WI38 (cell line): Measurements from ENCODE around the gene SDC4.
A peak's percentile ranks its signal among the peaks of the same experiment; 100 is the strongest.

Experiments used
- H3K4me3 ChIP-seq: 2 replicates; pipeline ENCODE4 v1.5.1; 2011; ENCODE audit warnings: low read depth, mild to moderate bottlenecking, control low read depth, low read length
- TF ChIP-seq, protein P1 (sequence below): IDR thresholded peaks from 2 replicates; pipeline ENCODE4 v1.5.1; 2012; ENCODE audit warnings: low read depth, mild to moderate bottlenecking, control low read depth, low read length

SDC4 gene

DNA sequence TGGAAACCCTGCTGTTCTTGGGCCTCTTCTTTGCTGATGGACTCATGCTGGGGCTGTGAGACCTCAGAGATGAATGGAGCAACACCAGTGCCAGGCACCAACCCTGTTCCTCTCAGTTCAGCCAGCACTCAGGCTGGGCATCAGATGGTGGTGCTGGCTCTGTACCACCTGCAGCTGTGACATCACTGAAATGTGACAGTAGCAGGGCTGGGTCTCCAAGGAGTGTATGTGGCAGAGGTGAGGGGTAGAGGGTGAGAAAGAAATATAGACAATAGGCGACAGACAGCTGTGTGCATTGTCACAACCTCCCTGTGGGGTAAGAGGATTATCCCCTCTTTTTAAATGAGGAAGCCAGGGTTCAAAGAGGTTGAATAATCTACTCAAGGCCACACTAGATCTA, 30.0 kb upstream of the SDC4 start, which contains the start of gene TP53TG5:
TP53TG5 (minus strand) TSS at position 135 of the 400 bp plus-strand sequence; CDS start at position 46, 89 bp downstream.
- TF ChIP-seq, protein P1, sequence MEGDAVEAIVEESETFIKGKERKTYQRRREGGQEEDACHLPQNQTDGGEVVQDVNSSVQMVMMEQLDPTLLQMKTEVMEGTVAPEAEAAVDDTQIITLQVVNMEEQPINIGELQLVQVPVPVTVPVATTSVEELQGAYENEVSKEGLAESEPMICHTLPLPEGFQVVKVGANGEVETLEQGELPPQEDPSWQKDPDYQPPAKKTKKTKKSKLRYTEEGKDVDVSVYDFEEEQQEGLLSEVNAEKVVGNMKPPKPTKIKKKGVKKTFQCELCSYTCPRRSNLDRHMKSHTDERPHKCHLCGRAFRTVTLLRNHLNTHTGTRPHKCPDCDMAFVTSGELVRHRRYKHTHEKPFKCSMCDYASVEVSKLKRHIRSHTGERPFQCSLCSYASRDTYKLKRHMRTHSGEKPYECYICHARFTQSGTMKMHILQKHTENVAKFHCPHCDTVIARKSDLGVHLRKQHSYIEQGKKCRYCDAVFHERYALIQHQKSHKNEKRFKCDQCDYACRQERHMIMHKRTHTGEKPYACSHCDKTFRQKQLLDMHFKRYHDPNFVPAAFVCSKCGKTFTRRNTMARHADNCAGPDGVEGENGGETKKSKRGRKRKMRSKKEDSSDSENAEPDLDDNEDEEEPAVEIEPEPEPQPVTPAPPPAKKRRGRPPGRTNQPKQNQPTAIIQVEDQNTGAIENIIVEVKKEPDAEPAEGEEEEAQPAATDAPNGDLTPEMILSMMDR = no peak
- no peak within 1 kb of the TSS for H3K4me3 ChIP-seq

DNA sequence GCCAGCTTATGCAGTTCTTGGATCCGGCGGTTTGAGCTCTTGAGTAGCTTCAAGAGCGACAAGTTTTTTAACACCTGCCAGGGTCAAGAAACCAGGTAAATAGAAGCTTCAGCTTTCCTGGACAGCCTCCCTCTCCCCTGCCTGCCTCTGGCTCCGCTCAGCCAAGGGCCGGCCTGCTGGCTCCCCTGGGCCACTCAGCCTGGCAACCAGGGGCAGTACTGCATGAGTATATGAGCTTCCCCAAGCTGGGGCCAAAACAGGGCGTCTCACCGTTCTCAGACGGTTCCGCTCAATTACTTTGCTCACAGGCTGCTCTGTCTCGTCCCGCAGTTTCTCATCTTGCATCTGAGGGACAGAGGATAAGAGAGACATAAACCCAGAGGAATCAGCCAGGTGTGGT, 29.0 kb upstream of the SDC4 start:
- TF ChIP-seq, protein P1 = no peak
- H3K4me3 ChIP-seq = no peak overlapping the region

DNA sequence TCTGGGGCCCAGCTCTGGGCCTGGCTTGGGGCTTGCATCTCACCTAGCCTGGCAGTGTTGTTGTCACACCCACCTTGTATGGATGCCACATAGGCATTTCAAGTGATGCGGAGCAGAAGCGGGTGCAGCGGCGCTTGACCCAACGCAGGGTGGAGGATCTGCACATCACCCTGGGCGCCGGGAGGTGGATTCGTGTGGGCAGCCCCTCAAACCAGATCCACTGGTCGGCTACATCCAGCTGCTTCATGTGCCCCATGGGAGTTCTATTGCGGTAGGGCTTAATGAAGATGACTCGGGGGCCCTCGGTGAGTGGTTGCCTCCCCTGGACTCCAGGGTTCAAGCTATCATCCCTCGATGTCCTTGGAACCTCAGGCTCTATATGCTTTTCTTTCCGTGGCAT, 26.7 kb upstream of the SDC4 start:
- TF ChIP-seq, protein P1 = no peak
- no peak overlapping the region for H3K4me3 ChIP-seq

DNA sequence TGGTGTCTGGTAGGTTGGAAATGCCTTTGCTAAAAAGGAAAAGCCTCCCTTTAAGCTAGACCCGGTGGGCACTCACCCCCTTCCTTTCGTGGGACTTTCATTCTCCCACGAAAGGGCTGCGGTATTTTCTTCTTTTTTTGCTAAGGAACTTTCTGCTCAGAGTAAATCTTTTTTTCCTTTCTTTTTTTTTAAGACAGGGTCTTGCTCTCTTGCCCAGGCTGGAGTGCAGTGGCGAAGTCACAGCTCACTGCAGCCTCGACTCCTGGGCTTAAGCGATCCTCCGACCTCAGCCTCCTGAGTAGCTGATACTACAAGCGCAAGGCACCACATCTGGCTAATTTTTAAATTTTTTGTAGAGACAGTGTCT, 25.9 kb upstream of the SDC4 start:
- peak overlapping the region; percentile 47 for H3K4me3 ChIP-seq
- TF ChIP-seq, protein P1 = no peak

DNA sequence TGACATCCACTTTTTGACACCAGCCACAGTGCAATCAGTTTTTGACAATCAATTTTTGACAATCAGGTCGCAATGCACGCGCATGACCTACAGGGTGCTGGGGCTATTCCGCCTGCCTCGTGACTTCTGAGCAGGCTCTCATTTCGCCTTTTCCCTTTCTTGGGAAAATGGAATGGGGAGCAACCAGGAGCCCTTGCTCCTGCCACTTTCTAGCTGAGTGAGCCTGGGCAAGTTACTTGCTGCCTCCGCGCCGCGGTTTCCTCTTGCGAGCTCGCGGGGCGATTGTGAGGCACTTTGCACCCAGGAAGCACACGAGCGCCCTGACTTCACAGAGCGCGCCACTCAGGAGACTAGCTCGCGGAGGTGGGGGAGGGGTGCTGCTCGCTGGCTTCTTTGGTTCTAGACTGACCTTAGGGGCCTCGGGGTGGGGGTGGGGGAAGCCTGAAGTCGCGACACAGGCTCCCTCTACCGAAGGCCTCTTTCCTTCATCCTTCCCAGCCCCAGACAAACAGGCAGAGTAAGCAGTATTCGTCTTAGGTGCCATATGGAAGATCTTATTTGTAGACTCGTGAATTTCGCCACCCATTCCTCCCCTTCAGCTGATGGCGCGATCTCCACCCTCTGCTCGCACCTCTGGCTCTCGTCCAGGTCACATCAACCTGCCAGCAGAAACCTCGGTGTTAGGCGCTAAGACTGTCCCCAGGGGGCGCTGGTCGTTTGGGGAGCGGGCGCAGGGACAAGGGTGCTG, 25.3 kb upstream of the SDC4 start:
- H3K4me3 ChIP-seq = peak overlapping the region; percentile 47
- TF ChIP-seq, protein P1 = peak; percentile 80

DNA sequence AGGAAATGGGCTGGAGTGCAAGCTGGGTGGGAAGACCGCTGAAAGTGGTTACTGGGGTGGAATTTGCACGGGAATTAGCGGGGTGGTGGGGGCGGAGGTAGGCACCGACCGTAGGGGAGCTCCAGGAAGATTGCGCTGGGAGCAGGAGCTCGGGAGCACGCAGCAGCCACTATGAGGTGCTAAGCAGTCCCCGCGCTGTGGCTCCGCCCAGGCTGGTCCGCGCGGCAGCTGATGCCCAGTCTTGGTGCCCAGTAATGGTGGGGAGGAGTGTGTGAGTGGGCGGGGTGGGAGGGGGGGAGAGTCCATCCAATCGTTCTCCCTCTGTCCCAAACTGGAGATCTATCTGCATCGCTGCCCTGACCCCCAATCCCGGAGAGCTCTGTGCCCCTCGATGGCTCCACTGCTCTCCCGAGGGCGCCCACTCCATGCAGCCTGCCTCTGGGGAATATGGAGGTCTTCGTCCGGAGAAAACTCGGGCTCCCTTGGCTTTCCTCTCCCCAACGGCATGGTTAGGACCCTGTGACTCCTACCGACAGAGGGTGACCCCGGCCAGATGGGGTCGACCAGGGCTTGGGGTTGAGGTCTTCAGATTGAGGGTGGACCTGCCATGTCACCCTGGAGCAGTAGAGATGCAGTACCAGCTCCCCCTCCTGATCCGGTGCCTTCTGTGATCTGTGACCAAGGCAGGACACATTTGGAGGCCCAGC, 24.6 kb upstream of the SDC4 start:
- no peak overlapping the region for H3K4me3 ChIP-seq
- TF ChIP-seq, protein P1 = no peak

DNA sequence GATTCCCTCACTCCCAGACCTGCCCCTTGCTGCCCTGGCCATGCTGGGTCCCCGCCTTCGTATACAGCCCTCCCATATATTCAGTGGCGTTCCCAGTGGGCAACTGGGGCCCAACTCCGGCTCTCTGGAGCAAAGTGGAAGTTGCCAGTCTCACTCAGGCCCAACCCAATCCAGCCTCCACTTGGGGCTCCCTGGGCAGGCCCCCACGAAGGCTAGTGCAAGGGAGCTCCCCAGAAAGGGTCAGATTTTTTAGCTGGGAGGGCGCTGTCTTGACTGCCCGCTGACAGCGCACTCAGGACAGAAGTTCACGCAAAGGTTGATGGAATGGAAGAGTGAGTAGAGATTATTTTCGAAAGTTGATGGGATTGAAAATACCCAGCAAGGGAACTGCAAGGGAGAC, 24.0 kb upstream of the SDC4 start:
- TF ChIP-seq, protein P1 = no peak
- H3K4me3 ChIP-seq = no peak overlapping the region
